GM18505 (cell line): Measurements from ENCODE around the gene PAN3.
"Not testable (repeated sequence)": the region's sequence is repeated elsewhere in the genome, so short reads cannot be mapped to it uniquely, and the experiment has no call there.

Experiments
- ATAC-seq: cut with Tn5 transposase; IDR thresholded peaks from one replicate; pipeline ENCODE4 v1.9.1; 2021; ENCODE audit not compliant: unreplicated experiment
- POLR2A ChIP-seq: IDR thresholded peaks from 4 replicates; pipeline ENCODE4 v1.6.1; 2011; ENCODE audit warnings: borderline replicate concordance; ENCODE audit not compliant: insufficient read depth, insufficient read length; ENCODE audit errors: extremely low read depth

The PAN3 gene

GRCh38 chr13:28120317-28120716 is 18.0 kb upstream of the PAN3 start:
- TF ChIP-seq POLR2A, result no peak
- no peak for ATAC-seq

GRCh38 chr13:28121224-28121623 is 17.1 kb upstream of the PAN3 start:
- no peak for TF ChIP-seq POLR2A

GRCh38 chr13:28128030-28128429 is 10.3 kb upstream of the PAN3 start:
- no peak for ATAC-seq
- TF ChIP-seq POLR2A, result no peak

More at GRCh38 chr13:28121224-28121623, 17.1 kb upstream of the PAN3 start:
- no peak for ATAC-seq

GRCh38 chr13:28128926-28129325 is 9.4 kb upstream of the PAN3 start:
- no peak for ATAC-seq
- TF ChIP-seq POLR2A, result no peak

GRCh38 chr13:28129911-28130693 is 8.2 kb upstream of the PAN3 start:
- ATAC-seq, result no peak

GRCh38 chr13:28131646-28132045 is 6.7 kb upstream of the PAN3 start:
- TF ChIP-seq POLR2A, result no peak
- ATAC-seq, result no peak

More at GRCh38 chr13:28129911-28130693, 8.2 kb upstream of the PAN3 start:
- TF ChIP-seq POLR2A, result no peak

GRCh38 chr13:28136916-28137315 is 1.4 kb upstream of the PAN3 start:
- TF ChIP-seq POLR2A, result no peak
- ATAC-seq, result no peak

GRCh38 chr13:28137596-28137995 is 749 bp upstream of the PAN3 start:
- peak; percentile 3 for ATAC-seq
- no peak for TF ChIP-seq POLR2A

- peak; percentile 45 for ATAC-seq
- TF ChIP-seq POLR2A, result peak; percentile 75
Measured at GRCh38 chr13:28138756-28139470, 568 bp downstream of the PAN3 start.

GRCh38 chr13:28140433-28141125 is 2.2 kb downstream of the PAN3 start:
- ATAC-seq, result no peak
- no peak for TF ChIP-seq POLR2A

GRCh38 chr13:28141542-28141941 is 3.2 kb downstream of the PAN3 start:
- ATAC-seq, result not testable (repeated sequence)

- ATAC-seq, result no peak
- TF ChIP-seq POLR2A, result no peak
Measured at GRCh38 chr13:28145049-28145448, 6.7 kb downstream of the PAN3 start.

- TF ChIP-seq POLR2A, result no peak
Measured at GRCh38 chr13:28147495-28147894, 9.2 kb downstream of the PAN3 start.

More at GRCh38 chr13:28147495-28147894, 9.2 kb downstream of the PAN3 start:
- no peak for ATAC-seq
